IgD-negative memory B cell (primary cell): ENCODE results near the gene PRELID3B. TPM values are rescaled to one million over a fixed set of nuclear protein-coding genes. Genes with fewer than 3 reads are reported as not detected.
A peak's percentile ranks its signal among the peaks of the same experiment; 100 is the strongest.

Source experiments
- H3K27ac Mint-ChIP-seq, 3 donors: one replicate each; pipeline ENCODE4 v1.8.0; 2020 to 2022; ENCODE audit warnings: mild to moderate bottlenecking in 3 of 3, mixed read lengths in 3 of 3, moderate library complexity in 1 of 3
- H3K27me3 Mint-ChIP-seq: one replicate; pipeline ENCODE4 v1.8.0; 2021; ENCODE audit warnings: mixed read lengths
- H3K36me3 Mint-ChIP-seq: one replicate; pipeline ENCODE4 v1.8.0; 2020; ENCODE audit warnings: mild to moderate bottlenecking, mixed read lengths
- H3K4me1 Mint-ChIP-seq, 3 donors: one replicate each; pipeline ENCODE4 v1.8.0; 2020 to 2022; ENCODE audit warnings: mixed read lengths in 3 of 3, mild to moderate bottlenecking in 1 of 3
- H3K4me3 Mint-ChIP-seq, 4 donors: one replicate each; pipeline ENCODE4 v1.8.0; 2020 to 2022; ENCODE audit warnings: mild to moderate bottlenecking in 4 of 4, mixed read lengths in 4 of 4, moderate library complexity in 3 of 4
- H3K9me3 Mint-ChIP-seq, 3 donors: one replicate each; pipeline ENCODE4 v1.8.0; 2020 to 2021; ENCODE audit warnings: mixed read lengths in 3 of 3, mild to moderate bottlenecking in 1 of 3
- polyA plus RNA-seq: library from polyadenylated mRNA; unstranded; fragments of 300-500 nt; fragmentation: Illumina TruSeq; gene quantifications from one replicate; pipeline ENCODE4 v1.2.3, GENCODE V29; 2021

Gene PRELID3B
- polyA plus RNA-seq, 1 donor from 2014 or later, result 36.5 TPM

GRCh38 chr20:58992911-58993310 lies 49.7 kb downstream of the PRELID3B start:
- Mint-ChIP-seq H3K4me3 (no peak overlapping the region), H3K36me3 (peaks cover 3% of the 10 kb centered on the region), H3K27me3 (no peaks in the 10 kb centered on the region), H3K27ac (peak overlapping the region in 2 of 3 donors; percentile 14 to 39), H3K4me1 (peaks cover 5 to 20% (median 19%) of the 10 kb centered on the region in 3 donors), H3K9me3 (no peaks in the 10 kb centered on the region)

- peak overlapping the region in 1 of 3 donors; percentile 46 for H3K27ac Mint-ChIP-seq
- no peaks in the 10 kb centered on the region for H3K27me3 Mint-ChIP-seq
- no peak overlapping the region for H3K4me3 Mint-ChIP-seq
- H3K9me3 Mint-ChIP-seq, result no peaks in the 10 kb centered on the region
- H3K36me3 Mint-ChIP-seq, result peaks cover 4% of the 10 kb centered on the region
- peaks cover 9 to 21% (median 20%) of the 10 kb centered on the region in 3 donors for H3K4me1 Mint-ChIP-seq
Measured at GRCh38 chr20:58991715-58992114, 50.9 kb downstream of the PRELID3B start.

GRCh38 chr20:58990651-58991445 lies 51.7 kb downstream of the PRELID3B start:
- Mint-ChIP-seq H3K27ac (no peak overlapping the region), H3K4me1 (peaks cover 7 to 21% (median 19%) of the 10 kb centered on the region in 3 donors), H3K27me3 (no peaks in the 10 kb centered on the region), H3K36me3 (peaks cover 4% of the 10 kb centered on the region), H3K9me3 (no peaks in the 10 kb centered on the region), H3K4me3 (peak overlapping the region in 1 of 4 donors; percentile 51)

DNA sequence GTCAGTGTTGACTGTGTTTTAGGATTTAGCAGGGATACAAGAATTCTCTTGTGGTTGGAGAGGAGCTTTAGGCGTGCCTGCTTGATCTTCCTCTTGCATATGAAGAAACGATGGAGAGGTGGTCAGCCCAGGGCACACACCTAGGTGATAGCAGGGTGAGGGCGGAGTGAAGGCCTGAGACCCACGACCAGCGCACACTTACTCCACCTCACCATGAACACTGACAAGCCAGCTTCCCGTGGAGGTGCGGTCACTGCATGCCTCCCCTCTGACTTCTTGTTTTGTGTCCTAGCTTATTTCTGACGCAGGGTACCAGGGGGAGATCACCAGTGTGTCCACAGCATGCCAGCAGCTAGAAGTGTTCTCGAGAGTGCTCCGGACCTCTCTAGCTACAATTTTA lies 53.4 kb downstream of the PRELID3B start:
- Mint-ChIP-seq H3K27ac (peak overlapping the region in 2 of 3 donors; percentile 35 to 53), H3K36me3 (peaks cover 4% of the 10 kb centered on the region), H3K4me1 (peaks cover 8 to 20% (median 13%) of the 10 kb centered on the region in 3 donors)

GRCh38 chr20:58988565-58988882 lies 54.1 kb downstream of the PRELID3B start:
- H3K36me3 Mint-ChIP-seq, result peaks cover 4% of the 10 kb centered on the region

More for the DNA sequence above, 53.4 kb downstream of the PRELID3B start:
- H3K9me3 Mint-ChIP-seq, result no peaks in the 10 kb centered on the region
- H3K27me3 Mint-ChIP-seq, result no peaks in the 10 kb centered on the region
- H3K4me3 Mint-ChIP-seq, result no peak overlapping the region

DNA sequence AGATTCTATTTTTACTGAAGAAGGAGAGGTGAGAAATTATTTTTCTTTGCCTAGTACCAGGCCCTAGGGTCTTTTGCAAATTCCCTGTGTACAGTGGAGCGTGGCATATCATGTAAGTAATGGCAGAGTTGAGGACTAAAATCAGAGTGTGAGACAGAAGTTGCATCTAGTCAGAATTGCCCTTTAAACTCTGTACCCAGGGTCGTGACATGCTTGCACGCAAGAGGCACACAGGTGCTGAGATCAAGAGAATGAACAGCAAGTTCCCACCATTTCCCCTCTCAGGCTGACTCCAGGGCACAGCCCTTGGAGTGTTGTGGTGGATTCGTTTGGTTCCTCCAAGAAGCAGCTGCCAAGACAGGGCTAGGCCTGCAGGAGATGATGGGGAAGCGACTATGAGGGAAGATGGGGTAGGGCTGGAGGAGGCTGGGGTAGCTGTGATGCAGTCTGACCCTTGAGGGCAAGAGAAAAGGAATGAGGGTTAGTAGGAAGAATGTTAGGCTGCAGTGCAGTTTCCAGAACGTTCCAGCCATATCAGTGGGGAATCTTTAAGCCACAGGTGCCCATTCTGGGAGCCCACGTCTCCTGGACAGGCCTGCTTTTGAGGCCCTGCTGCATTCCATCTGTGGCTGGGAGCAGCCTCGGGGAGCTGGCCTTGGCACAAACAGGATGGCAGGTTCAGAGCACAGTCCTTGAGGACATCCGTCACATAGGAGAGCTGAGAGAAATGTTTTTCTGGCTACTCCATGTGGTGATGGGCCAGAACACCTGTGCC lies 54.6 kb downstream of the PRELID3B start:
- H3K27me3 Mint-ChIP-seq, result no peaks in the 10 kb centered on the region
- H3K4me1 Mint-ChIP-seq, result peaks cover 15 to 21% (median 18%) of the 10 kb centered on the region in 3 donors
- peak overlapping the region; percentile 35 to 47 (median 42) for H3K27ac Mint-ChIP-seq
- no peak overlapping the region for H3K4me3 Mint-ChIP-seq
- no peaks in the 10 kb centered on the region for H3K9me3 Mint-ChIP-seq
- H3K36me3 Mint-ChIP-seq, result peaks cover 4% of the 10 kb centered on the region

More at GRCh38 chr20:58988565-58988882, 54.1 kb downstream of the PRELID3B start:
- Mint-ChIP-seq H3K4me1 (peaks cover 15 to 23% (median 16%) of the 10 kb centered on the region in 3 donors), H3K27me3 (no peaks in the 10 kb centered on the region), H3K27ac (peak overlapping the region in 2 of 3 donors; percentile 35 to 90), H3K4me3 (no peak overlapping the region), H3K9me3 (no peaks in the 10 kb centered on the region)

DNA sequence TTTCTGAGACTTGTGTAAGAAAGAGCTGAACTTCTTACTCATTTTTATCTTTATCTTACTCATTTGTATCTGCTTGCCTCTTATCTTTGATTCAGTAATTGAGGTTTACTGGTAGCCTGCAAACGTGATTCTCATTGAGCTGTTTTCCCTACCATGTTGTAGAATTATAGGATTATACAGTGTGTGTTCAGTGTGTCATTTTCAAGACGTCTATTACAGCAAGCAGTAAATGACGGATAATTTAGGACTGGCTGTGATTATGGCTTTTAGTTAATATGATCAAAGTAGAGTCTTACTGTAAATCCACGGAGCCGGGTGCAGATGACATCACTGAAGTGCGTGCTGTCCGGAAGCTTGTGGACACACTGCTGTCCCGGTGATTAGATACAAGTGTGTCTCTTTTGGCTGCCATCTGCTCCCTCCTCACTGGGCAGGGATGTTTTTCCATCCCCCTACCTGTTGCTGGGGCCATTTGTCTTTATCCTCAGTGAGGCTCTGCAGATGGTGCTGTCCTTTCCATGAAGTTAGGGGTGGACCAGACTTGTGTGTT lies 55.5 kb downstream of the PRELID3B start:
- no peaks in the 10 kb centered on the region for H3K9me3 Mint-ChIP-seq
- H3K27ac Mint-ChIP-seq, result peak overlapping the region; percentile 23 to 67 (median 47)
- H3K36me3 Mint-ChIP-seq, result peaks cover 4% of the 10 kb centered on the region
- H3K4me1 Mint-ChIP-seq, result peaks cover 21 to 27% (median 26%) of the 10 kb centered on the region in 3 donors
- no peaks in the 10 kb centered on the region for H3K27me3 Mint-ChIP-seq
- peak overlapping the region in 1 of 4 donors; percentile 20 for H3K4me3 Mint-ChIP-seq

- H3K27ac Mint-ChIP-seq, result peak overlapping the region; percentile 23 to 81 (median 76)
- H3K27me3 Mint-ChIP-seq, result no peaks in the 10 kb centered on the region
- H3K9me3 Mint-ChIP-seq, result no peaks in the 10 kb centered on the region
- peaks cover 25 to 30% (median 26%) of the 10 kb centered on the region in 3 donors for H3K4me1 Mint-ChIP-seq
- no peak overlapping the region for H3K4me3 Mint-ChIP-seq
- H3K36me3 Mint-ChIP-seq, result peaks cover 4% of the 10 kb centered on the region
Measured at GRCh38 chr20:58986286-58986967, 56.2 kb downstream of the PRELID3B start.

GRCh38 chr20:58985656-58986055 lies 56.9 kb downstream of the PRELID3B start:
- no peak overlapping the region for H3K4me3 Mint-ChIP-seq
- H3K36me3 Mint-ChIP-seq, result peaks cover 4% of the 10 kb centered on the region
- H3K9me3 Mint-ChIP-seq, result no peaks in the 10 kb centered on the region
- peak overlapping the region in 1 of 3 donors; percentile 51 for H3K27ac Mint-ChIP-seq
- H3K27me3 Mint-ChIP-seq, result no peaks in the 10 kb centered on the region
- H3K4me1 Mint-ChIP-seq, result peaks cover 25 to 30% (median 25%) of the 10 kb centered on the region in 3 donors

- Mint-ChIP-seq H3K27ac (peak overlapping the region in 2 of 3 donors; percentile 17 to 88), H3K4me3 (peak overlapping the region in 1 of 4 donors; percentile 72), H3K36me3 (peaks cover 4% of the 10 kb centered on the region), H3K4me1 (peaks cover 25 to 27% (median 25%) of the 10 kb centered on the region in 3 donors), H3K27me3 (no peaks in the 10 kb centered on the region), H3K9me3 (no peaks in the 10 kb centered on the region)
Measured at GRCh38 chr20:58984691-58985090, 57.9 kb downstream of the PRELID3B start.

Other genes with a start within 250 kb of the PRELID3B start
- not detected for gene GNAS-AS1, start 191.9 kb downstream of the PRELID3B start, polyA plus RNA-seq
- 203 TPM for gene GNAS, start 190.1 kb downstream of the PRELID3B start, polyA plus RNA-seq
- 79.6 TPM for gene NELFCD, start 61.5 kb downstream of the PRELID3B start, polyA plus RNA-seq
- 34.7 TPM for gene CTSZ, start 35.5 kb downstream of the PRELID3B start, polyA plus RNA-seq
- gene TUBB1, start 23.4 kb downstream of the PRELID3B start, polyA plus RNA-seq, result 7.8 TPM
- gene ATP5F1E, start 10.5 kb downstream of the PRELID3B start, polyA plus RNA-seq, result 103 TPM
- 1.2 TPM for gene ZNF831, start 121.0 kb upstream of the PRELID3B start, polyA plus RNA-seq